SK-N-SH (cell line): ENCODE results near the gene INPP5A. TPM values are rescaled to one million over a fixed set of nuclear protein-coding genes. Genes with fewer than 3 reads are reported as not detected.

ENCODE experiments used
- CTCF ChIA-PET: fragments of 300-600, 350-600 bp; formaldehyde crosslinking; extraction: SDS; loops from one replicate; lab custom pipeline; 2021; lab: Yijun Ruan, JAX
- POLR2A ChIA-PET: fragments of 350-600 bp; sonication (Branson Sonifier 250); formaldehyde crosslinking; extraction: SDS; loops from one replicate; lab custom pipeline; 2020; ENCODE audit warnings: antibody characterized with exemption, inconsistent platforms; lab: Yijun Ruan, JAX
- DNase-seq: peaks from one replicate; pipeline ENCODE4 v3.0.0; 2012
- H2AFZ ChIP-seq: fragments of 200-600 bp; sonication (generic); 2 replicates; pipeline ENCODE4 v1.8.1; 2016; ENCODE audit warnings: antibody characterized with exemption, mild to moderate bottlenecking, low read depth
- H3F3A ChIP-seq: fragments of 200-600 bp; sonication (generic); replicated peaks from 2 replicates; pipeline ENCODE3; 2016; ENCODE audit warnings: antibody characterized with exemption, mild to moderate bottlenecking; ENCODE audit not compliant: insufficient read depth
- H3K27ac ChIP-seq, 2 experiments: fragments of 200-500 bp in 1 of 2; fragments of 200-600 bp in 1 of 2; sonication (Bioruptor generic) in 1 of 2; sonication (generic), shearing (Covaris generic) in 1 of 2; 2 replicates each; pipeline versions ENCODE4 v1.5.1 to v1.6.1; 2014 to 2016; ENCODE audit warnings: low read depth in 2 of 2, inconsistent platforms in 1 of 2, low read length in 1 of 2, mild to moderate bottlenecking in 1 of 2, mixed read lengths in 1 of 2
- H3K27me3 ChIP-seq: fragments of 200-600 bp; sonication (generic), shearing (Covaris generic); 2 replicates; pipeline ENCODE4 v1.6.1; 2016; ENCODE audit warnings: mixed run types; ENCODE audit not compliant: insufficient read depth
- H3K36me3 ChIP-seq, 2 experiments: fragments of 200-500 bp in 1 of 2; fragments of 200-600 bp in 1 of 2; sonication (Bioruptor generic) in 1 of 2; sonication (generic) in 1 of 2; replicated peaks in 1 of 2; 2 replicates each; pipeline versions ENCODE3 to v1.5.1; 2014 to 2016; ENCODE audit warnings: low read length in 1 of 2, mild to moderate bottlenecking in 1 of 2; ENCODE audit not compliant: insufficient read depth in 2 of 2, control insufficient read depth in 1 of 2
- H3K4me1 ChIP-seq, 2 experiments: fragments of 200-500 bp in 1 of 2; fragments of 200-600 bp in 1 of 2; sonication (Bioruptor generic) in 1 of 2; sonication (generic), shearing (Covaris generic) in 1 of 2; 2 replicates each; pipeline versions ENCODE4 v1.5.1 to v1.6.1; 2014 to 2016; ENCODE audit warnings: low read depth in 1 of 2, low read length in 1 of 2, mixed run types in 1 of 2; ENCODE audit not compliant: insufficient read depth in 2 of 2, control insufficient read depth in 1 of 2
- H3K4me2 ChIP-seq: fragments of 200-600 bp; sonication (generic), shearing (Covaris generic); 2 replicates; pipeline ENCODE4 v1.6.1; 2017; ENCODE audit warnings: mixed run types
- H3K4me3 ChIP-seq, 2 experiments: fragments of 200-500 bp in 1 of 2; fragments of 200-600 bp in 1 of 2; sonication (Bioruptor generic) in 1 of 2; sonication (generic), shearing (Covaris generic) in 1 of 2; 2 replicates each; pipeline versions ENCODE4 v1.5.1 to v1.8.1; 2014 to 2016; ENCODE audit warnings: low read depth in 2 of 2, inconsistent platforms in 1 of 2, low read length in 1 of 2, mild to moderate bottlenecking in 1 of 2, mixed read lengths in 1 of 2, moderate library complexity in 1 of 2
- H3K79me2 ChIP-seq: fragments of 200-600 bp; sonication (generic); 2 replicates; pipeline ENCODE4 v1.8.1; 2017; ENCODE audit warnings: mild to moderate bottlenecking; ENCODE audit not compliant: insufficient read depth
- H3K9ac ChIP-seq: fragments of 200-600 bp; sonication (generic); 2 replicates; pipeline ENCODE4 v1.6.1; 2017; ENCODE audit warnings: mixed run types
- H3K9me2 ChIP-seq: fragments of 200-600 bp; sonication (generic); 2 replicates; pipeline ENCODE4 v1.6.1; 2017; ENCODE audit warnings: mixed run types
- H3K9me3 ChIP-seq: fragments of 200-600 bp; sonication (generic); 2 replicates; pipeline ENCODE4 v1.6.1; 2017; ENCODE audit warnings: mixed run types, mild to moderate bottlenecking, moderate library complexity
- H4K20me1 ChIP-seq: fragments of 200-600 bp; sonication (generic); 2 replicates; pipeline ENCODE4 v1.6.1; 2017; ENCODE audit warnings: mild to moderate bottlenecking, mixed run types; ENCODE audit not compliant: insufficient read depth
- ELF1 ChIP-seq: IDR thresholded peaks from 2 replicates; pipeline ENCODE4 v1.4.0; 2012
- FOSL2 ChIP-seq: IDR thresholded peaks from 2 replicates; pipeline ENCODE4 v1.4.0; 2012; ENCODE audit warnings: low read depth, mild to moderate bottlenecking, moderate library complexity, borderline replicate concordance
- FOXJ3 ChIP-seq: sonication (generic); formaldehyde crosslinking; IDR thresholded peaks from 2 replicates; pipeline ENCODE4 v1.5.1; 2020; ENCODE audit warnings: mild to moderate bottlenecking, missing genetic modification reagents
- GABPA ChIP-seq: IDR thresholded peaks from 2 replicates; pipeline ENCODE4 v1.4.0; 2012; ENCODE audit warnings: low read depth, mild to moderate bottlenecking
- GATA2 ChIP-seq: sonication (generic); formaldehyde crosslinking; IDR thresholded peaks from 2 replicates; pipeline ENCODE4 v1.5.0; 2020; ENCODE audit warnings: mild to moderate bottlenecking, missing genetic modification reagents
- MEF2A ChIP-seq: IDR thresholded peaks from 2 replicates; pipeline ENCODE4 v1.4.0; 2012; ENCODE audit warnings: low read depth, borderline replicate concordance
- MXI1 ChIP-seq: IDR thresholded peaks from 2 replicates; pipeline ENCODE4 v1.6.1; 2012; ENCODE audit warnings: mild to moderate bottlenecking, low read depth, low read length, improper control_type of control experiment
- POLR2AphosphoS5 ChIP-seq: IDR thresholded peaks from 2 replicates; pipeline ENCODE4 v1.6.1; 2012; ENCODE audit warnings: low read depth, low read length
- RAD21 ChIP-seq: IDR thresholded peaks from 2 replicates; pipeline ENCODE4 v1.6.1; 2012; ENCODE audit warnings: mild to moderate bottlenecking, low read length
- RCOR1 ChIP-seq: fragments of 150-350 bp; IDR thresholded peaks from 2 replicates; pipeline ENCODE4 v1.6.1; 2017; ENCODE audit warnings: antibody characterized with exemption, low read length
- RFX5 ChIP-seq: IDR thresholded peaks from 2 replicates; pipeline ENCODE4 v1.6.1; 2012; ENCODE audit warnings: mild to moderate bottlenecking, improper control_type of control experiment, low read length
- RXRA ChIP-seq: IDR thresholded peaks from 2 replicates; pipeline ENCODE4 v1.4.0; 2012; ENCODE audit warnings: low read depth, mild to moderate bottlenecking, borderline replicate concordance
- YY1 ChIP-seq: IDR thresholded peaks from 2 replicates; pipeline ENCODE4 v1.4.0; 2012; ENCODE audit warnings: low read depth, mild to moderate bottlenecking
- WGBS: methylation state at CpG from one replicate; pipeline ENCODE4 v1.1.6; 2017; ENCODE audit warnings: low lambda C conversion rate; 5-methylcytosine and 5-hydroxymethylcytosine counted together
- polyA plus RNA-seq, 3 experiments: library from polyadenylated mRNA; depleted of rRNA; stranded (reverse); fragments of >200 nt; gene quantifications; 2 replicates each; pipeline ENCODE4 v1.2.3, GENCODE V29; 2012
- TF ChIP-seq, protein P1 (sequence below): fragments of 150-350 bp; IDR thresholded peaks from 2 replicates; pipeline ENCODE4 v1.6.1; 2016; ENCODE audit warnings: mild to moderate bottlenecking, low read depth, low read length
- TF ChIP-seq, protein P2 (sequence below): IDR thresholded peaks from 2 replicates; pipeline ENCODE4 v1.4.0; 2012; ENCODE audit warnings: low read depth, borderline replicate concordance

Gene INPP5A
- polyA plus RNA-seq, 1 of the 3 experiments (the other 2 are of a cell fraction): 12.0 TPM

DNA sequence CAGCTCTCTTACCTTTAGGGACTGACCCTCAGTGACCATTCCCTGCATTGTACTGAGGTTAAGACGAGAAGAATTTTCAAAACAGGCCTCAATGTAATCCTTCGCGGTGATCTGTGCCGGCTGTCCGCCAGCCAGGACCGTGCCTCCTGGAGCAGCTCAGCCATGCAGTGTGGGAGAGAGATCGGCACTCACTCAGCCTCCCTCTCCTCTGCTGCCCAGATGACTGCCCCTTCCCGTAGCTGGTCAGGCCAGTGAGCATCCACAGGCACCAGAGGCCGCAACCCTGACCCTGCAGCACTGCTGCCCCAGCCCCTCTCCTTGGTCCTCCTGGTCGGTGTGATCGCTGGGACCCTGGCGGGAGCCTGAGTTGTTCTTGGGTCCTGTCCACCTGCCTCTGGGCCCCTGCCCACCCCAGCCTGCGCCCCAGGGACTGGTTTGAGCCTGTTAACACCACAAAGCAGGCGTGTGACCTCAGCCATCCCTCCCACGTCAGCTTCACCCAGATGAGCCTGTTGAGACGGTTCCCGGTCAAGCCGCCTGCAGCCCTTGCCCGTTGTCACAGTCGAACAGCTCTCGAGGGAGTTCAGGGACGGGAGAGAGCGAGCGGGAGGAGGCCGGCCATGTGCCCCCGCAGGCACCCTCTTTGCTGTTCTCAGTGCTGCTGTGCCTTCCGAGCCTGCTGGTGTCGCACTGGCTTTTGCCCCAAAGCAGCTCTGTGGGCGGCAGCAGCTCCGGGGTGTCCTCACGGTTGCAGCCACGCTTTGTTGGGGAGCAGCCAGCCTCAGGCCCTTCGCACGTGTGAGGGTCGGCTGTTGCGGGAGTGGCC lies 211.2 kb downstream of the INPP5A start:
- Histone ChIP-seq H3F3A (no peaks in the 10 kb centered on the region), H3K9me2 (no peaks in the 10 kb centered on the region), H3K27ac (no peak overlapping the region), H3K27me3 (no peaks in the 10 kb centered on the region), H3K9ac (no peak overlapping the region), H3K4me2 (no peak overlapping the region), H3K4me1 (no peaks in the 10 kb centered on the region), H3K9me3 (no peaks in the 10 kb centered on the region), H3K4me3 (no peak overlapping the region), H3K79me2 (no peaks in the 10 kb centered on the region), H2AFZ (no peak overlapping the region), H3K36me3 (no peaks in the 10 kb centered on the region), H4K20me1 (no peaks in the 10 kb centered on the region)
- ChIA-PET CTCF (interaction anchor here (0.9 to 2.3 kb wide), 3 partner anchors 13 to 94 kb away, joined by 3 to 7 read pairs (median 5); no protein-coding TSS in a partner anchor), POLR2A (no interaction called here)
- no peak for DNase-seq
- WGBS: 94% methylated on average over 26 of the region's 36 CpGs
- TF ChIP-seq RAD21 (no peak), RXRA (no peak), ELF1 (no peak), FOSL2 (no peak), GATA2 (CRISPR knock-in tag) (no peak)

DNA sequence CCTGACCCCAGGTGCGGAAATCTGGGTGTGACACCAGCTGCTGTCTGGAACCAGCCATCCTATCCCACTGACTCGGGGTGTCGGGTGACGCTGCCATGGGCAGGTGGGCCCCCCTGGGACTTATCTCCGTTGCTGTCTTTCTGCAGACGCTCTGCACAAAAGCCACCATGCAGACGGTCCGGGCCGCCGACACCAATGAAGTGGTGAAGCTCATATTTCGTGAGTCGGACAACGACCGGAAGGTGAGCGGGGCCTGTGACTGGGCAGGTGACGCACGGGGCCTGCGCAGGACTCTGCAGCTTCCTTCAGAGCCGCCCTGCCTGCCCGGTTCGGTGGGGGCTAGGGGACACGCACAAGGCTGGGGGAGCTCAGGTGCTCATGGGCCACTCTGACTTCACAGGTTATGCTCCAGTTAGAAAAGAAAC lies 211.8 kb downstream of the INPP5A start:
- Histone ChIP-seq H3F3A (no peaks in the 10 kb centered on the region), H3K9me3 (no peaks in the 10 kb centered on the region), H3K9ac (no peak overlapping the region), H2AFZ (no peak overlapping the region), H3K27ac (no peak overlapping the region), H3K79me2 (no peaks in the 10 kb centered on the region), H3K4me2 (no peak overlapping the region), H3K9me2 (no peaks in the 10 kb centered on the region), H3K36me3 (no peaks in the 10 kb centered on the region), H3K4me1 (no peaks in the 10 kb centered on the region), H3K4me3 (no peak overlapping the region), H3K27me3 (no peaks in the 10 kb centered on the region), H4K20me1 (no peaks in the 10 kb centered on the region)
- ChIA-PET CTCF (interaction anchor here (0.9 to 2.3 kb wide), 3 partner anchors 13 to 95 kb away, joined by 3 to 7 read pairs (median 5); no protein-coding TSS in a partner anchor), POLR2A (no interaction called here)
- WGBS: 91% methylated on average over 14 of the region's 22 CpGs
- TF ChIP-seq FOXJ3 (CRISPR knock-in tag) (no peak), MEF2A (no peak), MXI1 (no peak), GABPA (no peak), YY1 (no peak), RFX5 (no peak), ELF1 (no peak), POLR2AphosphoS5 (no peak), RCOR1 (no peak), GATA2 (CRISPR knock-in tag) (no peak), RXRA (no peak)
- TF ChIP-seq, protein P1, sequence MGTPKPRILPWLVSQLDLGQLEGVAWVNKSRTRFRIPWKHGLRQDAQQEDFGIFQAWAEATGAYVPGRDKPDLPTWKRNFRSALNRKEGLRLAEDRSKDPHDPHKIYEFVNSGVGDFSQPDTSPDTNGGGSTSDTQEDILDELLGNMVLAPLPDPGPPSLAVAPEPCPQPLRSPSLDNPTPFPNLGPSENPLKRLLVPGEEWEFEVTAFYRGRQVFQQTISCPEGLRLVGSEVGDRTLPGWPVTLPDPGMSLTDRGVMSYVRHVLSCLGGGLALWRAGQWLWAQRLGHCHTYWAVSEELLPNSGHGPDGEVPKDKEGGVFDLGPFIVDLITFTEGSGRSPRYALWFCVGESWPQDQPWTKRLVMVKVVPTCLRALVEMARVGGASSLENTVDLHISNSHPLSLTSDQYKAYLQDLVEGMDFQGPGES: no peak
- TF ChIP-seq, protein P2, sequence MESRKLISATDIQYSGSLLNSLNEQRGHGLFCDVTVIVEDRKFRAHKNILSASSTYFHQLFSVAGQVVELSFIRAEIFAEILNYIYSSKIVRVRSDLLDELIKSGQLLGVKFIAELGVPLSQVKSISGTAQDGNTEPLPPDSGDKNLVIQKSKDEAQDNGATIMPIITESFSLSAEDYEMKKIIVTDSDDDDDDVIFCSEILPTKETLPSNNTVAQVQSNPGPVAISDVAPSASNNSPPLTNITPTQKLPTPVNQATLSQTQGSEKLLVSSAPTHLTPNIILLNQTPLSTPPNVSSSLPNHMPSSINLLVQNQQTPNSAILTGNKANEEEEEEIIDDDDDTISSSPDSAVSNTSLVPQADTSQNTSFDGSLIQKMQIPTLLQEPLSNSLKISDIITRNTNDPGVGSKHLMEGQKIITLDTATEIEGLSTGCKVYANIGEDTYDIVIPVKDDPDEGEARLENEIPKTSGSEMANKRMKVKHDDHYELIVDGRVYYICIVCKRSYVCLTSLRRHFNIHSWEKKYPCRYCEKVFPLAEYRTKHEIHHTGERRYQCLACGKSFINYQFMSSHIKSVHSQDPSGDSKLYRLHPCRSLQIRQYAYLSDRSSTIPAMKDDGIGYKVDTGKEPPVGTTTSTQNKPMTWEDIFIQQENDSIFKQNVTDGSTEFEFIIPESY: no peak
- no peak for DNase-seq
